Activated CD4-positive, alpha-beta memory T cell treated with anti-CD3 and anti-CD28 coated beads, Interleukin-2, amount 10 ng/mL, durations not matched to agents 7 days and 5 days (primary cell): Measurements from ENCODE around the gene DNAH17. TPM values are rescaled to one million over a fixed set of nuclear protein-coding genes. Genes with fewer than 3 reads are reported as not detected.

Source experiments
- CTCF ChIA-PET: fragments of 350-600 bp; sonication (Branson Sonifier 250); formaldehyde crosslinking; loops from one replicate; lab custom pipeline; 2021; ENCODE audit warnings: antibody characterized with exemption, inconsistent platforms; lab: Charles Lee
- POLR2A ChIA-PET: fragments of 350-600 bp; sonication (Branson Sonifier 250); formaldehyde crosslinking; loops from one replicate; lab custom pipeline; 2021; ENCODE audit warnings: antibody characterized with exemption; lab: Charles Lee
- DNase-seq: peaks from one replicate; pipeline ENCODE4 v3.0.0-alpha.2; 2020
- H3K27ac Mint-ChIP-seq: one replicate; pipeline ENCODE4 v1.8.0; 2021; ENCODE audit warnings: mild to moderate bottlenecking, mixed read lengths
- H3K27me3 Mint-ChIP-seq: one replicate; pipeline ENCODE4 v1.8.0; 2021; ENCODE audit warnings: mixed read lengths
- H3K36me3 Mint-ChIP-seq: one replicate; pipeline ENCODE4 v1.8.0; 2021; ENCODE audit warnings: low read depth, mixed read lengths
- H3K4me1 Mint-ChIP-seq: one replicate; pipeline ENCODE4 v1.8.0; 2021; ENCODE audit warnings: mixed read lengths
- H3K4me3 Mint-ChIP-seq: one replicate; pipeline ENCODE4 v1.8.0; 2021; ENCODE audit warnings: mild to moderate bottlenecking, mixed read lengths
- H3K9me3 Mint-ChIP-seq: one replicate; pipeline ENCODE4 v1.8.0; 2021; ENCODE audit warnings: mixed read lengths
- total RNA-seq, 2 experiments: library from RNA; stranded (reverse); gene quantifications; one replicate each; pipeline ENCODE4 v1.2.3, GENCODE V29; 2021

DNAH17 gene
- total RNA-seq, 2 experiments from 2014 or later, result 0.08 TPM

DNA sequence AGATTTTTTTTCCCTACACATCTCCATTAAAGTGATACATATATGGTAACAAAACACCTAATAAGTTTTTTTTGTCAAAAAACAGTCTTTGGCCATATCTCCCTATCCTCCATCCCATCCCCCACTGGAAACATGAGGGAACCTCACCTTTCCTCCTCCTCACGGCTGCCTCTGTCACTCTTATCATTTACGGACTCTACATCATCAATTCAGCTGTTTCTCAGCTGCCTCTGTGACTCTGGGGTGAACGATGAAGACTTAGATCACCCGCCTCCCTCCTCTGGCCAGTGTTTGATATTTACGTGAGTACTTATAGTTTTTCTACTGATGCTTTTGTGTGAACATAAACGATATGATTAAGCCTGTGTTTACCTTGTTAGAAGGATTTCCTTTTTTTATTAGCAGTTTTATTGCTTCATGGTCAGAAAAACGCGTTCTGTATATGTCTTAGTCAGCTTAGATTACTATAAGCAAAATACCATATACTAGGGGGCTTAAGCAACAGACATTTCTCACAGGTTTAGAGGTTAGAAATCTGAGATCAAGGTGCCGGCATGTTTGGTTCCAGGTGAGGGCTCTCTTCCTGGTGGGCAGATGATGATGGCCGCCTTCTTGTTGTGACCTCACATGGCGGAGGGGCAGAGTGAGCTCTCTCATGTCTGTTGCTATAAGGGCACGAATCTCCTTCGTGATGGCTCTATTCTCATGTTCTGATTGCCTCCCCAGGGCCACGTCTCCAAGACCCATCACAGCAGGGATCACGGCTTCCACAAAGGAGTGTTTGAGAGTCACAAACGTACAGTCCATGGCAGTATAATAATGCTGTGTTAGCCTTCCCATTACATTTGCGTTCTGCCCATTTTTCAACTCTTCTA lies 32.1 kb downstream of the DNAH17 start:
- Mint-ChIP-seq H3K27me3 (peaks cover 4% of the 10 kb centered on the region), H3K9me3 (no peaks in the 10 kb centered on the region), H3K27ac (no peak overlapping the region), H3K4me3 (no peak overlapping the region), H3K4me1 (peaks cover 7% of the 10 kb centered on the region), H3K36me3 (no peaks in the 10 kb centered on the region)
- no peak for DNase-seq
- POLR2A ChIA-PET, result interaction anchor here (1.4 kb wide), 1 partner anchor 10 kb away, joined by 6 read pairs; no protein-coding TSS in a partner anchor
- CTCF ChIA-PET, result no interaction called here

GRCh38 chr17:78541488-78542206 lies 35.5 kb downstream of the DNAH17 start:
- H3K36me3 Mint-ChIP-seq, result no peaks in the 10 kb centered on the region
- H3K4me1 Mint-ChIP-seq, result peaks cover 13% of the 10 kb centered on the region
- no peak overlapping the region for H3K27ac Mint-ChIP-seq
- no peaks in the 10 kb centered on the region for H3K27me3 Mint-ChIP-seq
- ChIA-PET POLR2A (interaction anchor here (1.0 kb wide), 1 partner anchor 13 kb away, joined by 4 read pairs; no protein-coding TSS in a partner anchor), CTCF (no interaction called here)
- no peaks in the 10 kb centered on the region for H3K9me3 Mint-ChIP-seq
- H3K4me3 Mint-ChIP-seq, result no peak overlapping the region
- DNase-seq, result no peak

GRCh38 chr17:78539781-78540180 lies 37.4 kb downstream of the DNAH17 start:
- H3K4me1 Mint-ChIP-seq, result peaks cover 30% of the 10 kb centered on the region
- H3K27ac Mint-ChIP-seq, result no peak overlapping the region
- ChIA-PET POLR2A (no interaction called here), CTCF (no interaction called here)
- no peaks in the 10 kb centered on the region for H3K9me3 Mint-ChIP-seq
- no peak overlapping the region for H3K4me3 Mint-ChIP-seq
- H3K36me3 Mint-ChIP-seq, result peaks cover 2% of the 10 kb centered on the region
- no peaks in the 10 kb centered on the region for H3K27me3 Mint-ChIP-seq
- DNase-seq, result no peak

DNA sequence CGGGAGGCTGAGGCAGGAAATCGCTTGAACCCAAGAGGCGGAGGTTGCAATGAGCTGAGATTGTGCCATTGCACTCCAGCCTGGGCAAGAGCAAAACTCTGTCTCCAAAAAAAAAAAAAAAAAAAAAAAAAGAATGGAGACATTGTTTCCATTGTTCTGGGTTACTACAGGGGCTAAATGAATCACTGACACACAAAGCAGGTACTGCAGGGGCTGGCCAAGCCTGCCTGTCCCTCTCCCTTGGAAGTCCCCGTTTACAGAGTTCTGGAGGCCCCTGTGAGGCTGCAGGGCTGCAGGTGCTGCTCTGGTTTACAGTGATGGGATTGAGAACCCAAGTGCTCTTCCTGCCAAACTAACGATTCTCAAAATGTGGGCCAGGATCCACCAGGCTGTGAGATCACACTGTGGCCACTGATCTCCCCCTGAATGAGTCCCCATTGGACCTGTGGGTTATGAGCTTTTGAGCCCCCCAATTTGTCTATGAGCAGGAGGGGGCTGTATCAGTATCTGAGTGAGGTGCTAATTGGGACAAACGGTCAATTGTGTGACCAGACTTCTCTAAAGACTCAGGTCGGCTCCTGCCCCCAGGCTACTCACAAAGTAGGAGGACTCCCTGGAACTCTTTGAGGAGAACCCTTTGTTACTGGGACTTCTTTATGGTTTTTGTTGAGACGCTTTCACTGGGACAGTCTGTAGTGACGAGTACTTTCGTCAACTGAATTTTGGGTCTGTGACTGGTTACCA lies 39.0 kb downstream of the DNAH17 start:
- Mint-ChIP-seq H3K36me3 (peaks cover 2% of the 10 kb centered on the region), H3K27ac (peak overlapping the region; percentile 23), H3K4me3 (no peak overlapping the region), H3K9me3 (no peaks in the 10 kb centered on the region), H3K27me3 (no peaks in the 10 kb centered on the region), H3K4me1 (peaks cover 43% of the 10 kb centered on the region)
- CTCF ChIA-PET, result interaction anchor here (0.7 kb wide), 1 partner anchor 1345 kb away, joined by 3 read pairs; no protein-coding TSS in a partner anchor
- POLR2A ChIA-PET, result no interaction called here
- no peak for DNase-seq

DNA sequence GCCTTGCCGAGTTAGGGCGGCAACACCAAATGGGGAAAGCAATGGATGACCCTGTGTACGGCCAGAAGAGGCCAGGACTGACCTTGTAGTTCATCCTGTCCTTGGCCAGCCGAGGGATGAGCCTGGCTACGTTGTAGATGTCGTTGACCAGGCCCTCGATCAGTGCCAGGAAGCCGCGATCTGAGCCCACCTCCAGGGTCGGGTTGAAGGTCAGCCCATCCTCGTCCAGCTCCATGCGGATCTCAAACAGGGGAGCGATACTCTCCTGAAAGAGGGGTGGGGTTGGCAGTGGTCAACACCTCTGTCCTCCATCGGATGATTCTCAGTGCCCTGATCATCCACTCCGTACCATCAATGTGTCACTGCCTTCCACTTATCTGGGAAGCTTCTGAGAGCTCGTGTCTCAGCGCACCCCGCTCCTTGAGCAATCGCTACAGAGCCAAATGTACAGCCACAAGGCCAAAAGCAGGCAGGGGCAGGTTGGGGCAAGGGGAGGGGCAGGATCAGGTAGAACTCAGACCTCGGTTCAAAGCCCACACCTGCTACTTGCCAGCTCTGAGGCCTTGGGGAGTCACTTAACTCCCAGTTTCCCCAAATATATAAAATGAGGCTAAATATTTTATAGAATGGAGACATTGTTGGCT lies 39.9 kb downstream of the DNAH17 start:
- H3K4me1 Mint-ChIP-seq, result peaks cover 49% of the 10 kb centered on the region
- POLR2A ChIA-PET, result no interaction called here
- no peaks in the 10 kb centered on the region for H3K9me3 Mint-ChIP-seq
- peaks cover 2% of the 10 kb centered on the region for H3K36me3 Mint-ChIP-seq
- H3K4me3 Mint-ChIP-seq, result no peak overlapping the region
- no peak overlapping the region for H3K27ac Mint-ChIP-seq
- no peak for DNase-seq
- CTCF ChIA-PET, result interaction anchor here (0.6 to 0.7 kb wide), 2 partner anchors 1344 to 1616 kb away, joined by 3 read pairs; no protein-coding TSS in a partner anchor
- no peaks in the 10 kb centered on the region for H3K27me3 Mint-ChIP-seq

GRCh38 chr17:78535273-78536197 lies 41.7 kb downstream of the DNAH17 start:
- no peaks in the 10 kb centered on the region for H3K27me3 Mint-ChIP-seq
- H3K4me3 Mint-ChIP-seq, result peak overlapping the region; percentile 22
- H3K27ac Mint-ChIP-seq, result peak overlapping the region; percentile 97
- H3K9me3 Mint-ChIP-seq, result no peaks in the 10 kb centered on the region
- peaks cover 2% of the 10 kb centered on the region for H3K36me3 Mint-ChIP-seq
- POLR2A ChIA-PET, result interaction anchor here (0.9 to 1.8 kb wide), 10 partner anchors 9 to 284 kb away, joined by 3 to 6 read pairs (median 3); no protein-coding TSS in a partner anchor
- H3K4me1 Mint-ChIP-seq, result peaks cover 50% of the 10 kb centered on the region
- DNase-seq, result peak; percentile 60
- CTCF ChIA-PET, result interaction anchor here (1.1 kb wide), 1 partner anchor 10 kb away, joined by 3 read pairs; no protein-coding TSS in a partner anchor

GRCh38 chr17:78534492-78535272 lies 42.5 kb downstream of the DNAH17 start:
- H3K4me1 Mint-ChIP-seq, result peaks cover 50% of the 10 kb centered on the region
- peak overlapping the region; percentile 97 for H3K27ac Mint-ChIP-seq
- ChIA-PET CTCF (interaction anchor here (0.6 to 1.1 kb wide), 2 partner anchors 9 to 256 kb away, joined by 3 read pairs; no protein-coding TSS in a partner anchor), POLR2A (interaction anchor here (0.6 to 1.8 kb wide), 10 partner anchors 8 to 287 kb away, joined by 3 to 6 read pairs (median 3); no protein-coding TSS in a partner anchor)
- H3K4me3 Mint-ChIP-seq, result peak overlapping the region; percentile 3
- H3K27me3 Mint-ChIP-seq, result no peaks in the 10 kb centered on the region
- DNase-seq, result peak; percentile 32
- peaks cover 2% of the 10 kb centered on the region for H3K36me3 Mint-ChIP-seq
- no peaks in the 10 kb centered on the region for H3K9me3 Mint-ChIP-seq

DNA sequence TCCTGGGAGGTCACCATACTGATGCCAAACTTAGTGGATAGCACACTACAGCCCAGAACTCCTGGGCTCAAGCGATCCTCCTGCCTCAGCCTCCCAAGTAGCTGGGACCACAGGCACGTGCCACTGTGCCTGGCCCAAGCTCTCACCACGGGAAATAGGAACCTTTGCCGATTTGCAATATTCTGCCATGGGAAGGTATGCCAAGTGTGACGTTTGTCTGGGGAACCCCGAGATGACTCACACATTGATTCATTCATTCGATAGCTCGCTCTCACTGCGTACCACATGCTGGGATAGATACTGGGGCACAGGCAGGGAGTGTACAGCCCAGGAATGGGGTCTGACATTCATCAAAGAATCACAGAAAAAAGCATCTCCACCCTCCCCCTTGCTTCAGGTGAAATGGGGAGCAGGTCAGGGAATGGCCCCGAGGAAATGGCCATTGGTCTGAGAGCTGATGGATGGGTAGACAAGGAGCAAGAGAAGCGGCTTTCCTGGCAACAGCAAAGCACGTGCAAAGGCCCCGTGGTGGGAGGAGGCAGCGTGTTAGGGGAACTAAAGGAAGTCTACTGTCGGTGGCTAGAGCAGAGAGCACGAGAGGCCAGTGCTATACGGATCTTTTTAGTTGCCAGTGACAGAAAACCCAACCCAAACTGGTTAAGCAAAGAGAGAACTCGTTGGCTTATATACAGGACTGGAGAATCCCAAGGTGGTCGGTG lies 44.1 kb downstream of the DNAH17 start:
- ChIA-PET POLR2A (no interaction called here), CTCF (no interaction called here)
- Mint-ChIP-seq H3K27me3 (no peaks in the 10 kb centered on the region), H3K9me3 (no peaks in the 10 kb centered on the region), H3K36me3 (peaks cover 2% of the 10 kb centered on the region), H3K4me3 (no peak overlapping the region), H3K27ac (no peak overlapping the region), H3K4me1 (peaks cover 45% of the 10 kb centered on the region)
- DNase-seq, result peak; percentile 22

DNA sequence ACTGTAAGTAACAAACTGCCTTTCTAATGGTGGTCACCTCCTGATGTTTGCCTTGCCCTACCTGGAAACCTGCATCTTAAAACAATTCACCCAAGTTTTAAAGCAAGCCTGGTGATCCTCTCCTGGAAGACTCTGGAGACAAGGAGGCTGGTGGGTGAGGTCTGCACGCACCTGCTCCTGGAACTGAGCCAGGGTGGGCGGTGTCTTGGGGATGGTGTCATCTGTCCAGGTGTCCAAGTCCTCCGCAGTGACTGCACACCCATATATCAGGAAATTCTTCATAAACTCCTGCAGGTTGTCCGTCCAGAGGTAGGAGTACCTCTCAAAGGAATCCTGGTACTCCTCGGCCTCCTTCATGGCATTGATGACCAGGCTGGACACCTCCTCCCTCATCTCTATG lies 44.9 kb downstream of the DNAH17 start:
- Mint-ChIP-seq H3K9me3 (no peaks in the 10 kb centered on the region), H3K27ac (no peak overlapping the region), H3K36me3 (peaks cover 2% of the 10 kb centered on the region), H3K4me1 (peaks cover 45% of the 10 kb centered on the region), H3K27me3 (no peaks in the 10 kb centered on the region), H3K4me3 (no peak overlapping the region)
- ChIA-PET CTCF (no interaction called here), POLR2A (no interaction called here)
- DNase-seq, result no peak

DNA sequence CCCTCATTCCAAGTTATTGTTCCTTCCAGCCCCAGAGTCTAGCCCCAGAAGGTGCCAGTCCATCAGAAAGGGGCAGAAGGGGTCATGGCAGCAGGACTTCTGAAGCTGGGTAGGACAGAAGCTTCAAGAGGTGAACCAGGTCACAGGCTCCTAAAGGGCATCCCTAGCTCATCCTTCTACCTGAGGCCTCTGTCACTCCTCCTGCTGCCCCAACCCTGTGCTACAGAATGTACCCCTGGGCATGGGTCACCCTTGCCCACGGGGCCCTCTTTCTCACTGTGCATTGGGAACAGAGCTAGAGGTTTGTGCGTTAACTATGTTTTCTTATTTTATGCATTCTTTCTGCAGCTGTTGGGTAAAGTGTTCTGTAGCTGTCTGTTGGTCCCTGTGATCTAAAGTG lies 46.5 kb downstream of the DNAH17 start:
- H3K27ac Mint-ChIP-seq, result no peak overlapping the region
- H3K36me3 Mint-ChIP-seq, result peaks cover 2% of the 10 kb centered on the region
- ChIA-PET POLR2A (no interaction called here), CTCF (no interaction called here)
- H3K9me3 Mint-ChIP-seq, result no peaks in the 10 kb centered on the region
- H3K4me3 Mint-ChIP-seq, result no peak overlapping the region
- peaks cover 36% of the 10 kb centered on the region for H3K4me1 Mint-ChIP-seq
- DNase-seq, result no peak
- H3K27me3 Mint-ChIP-seq, result no peaks in the 10 kb centered on the region
